Esophagus muscularis mucosa (tissue), 4 donors: Measurements from ENCODE around the gene CKS2. TPM values are rescaled to one million over a fixed set of nuclear protein-coding genes. Genes with fewer than 3 reads are reported as not detected.
A peak's percentile ranks its signal among the peaks of the same experiment; 100 is the strongest.

Source experiments
- DNase-seq: peaks from one replicate; pipeline ENCODE4 v3.0.0-alpha.2; 2017; ENCODE audit errors: extremely low spot score
- H3K27ac ChIP-seq, 4 donors: fragments of 200-600 bp; sonication (generic); replicated peaks in 1 of 4; 1 replicate in 3 of 4; 2 replicates in 1 of 4; pipeline ENCODE4 v1.5.1; 2016 to 2019; ENCODE audit warnings: mild to moderate bottlenecking in 1 of 4
- H3K27me3 ChIP-seq, 4 donors: fragments of 200-600 bp; sonication (generic); one replicate each; pipeline versions ENCODE4 v1.5.1 to v1.6.0; 2016 to 2019
- H3K36me3 ChIP-seq, 4 donors: fragments of 200-600 bp; sonication (generic); one replicate each; pipeline ENCODE4 v1.5.1; 2016 to 2019
- H3K4me1 ChIP-seq, 4 donors: fragments of 200-600 bp; sonication (generic); one replicate each; pipeline ENCODE4 v1.5.1; 2016 to 2019
- H3K4me3 ChIP-seq, 4 donors: fragments of 200-600 bp; sonication (generic); 1 replicate in 2 of 4; 2 replicates in 2 of 4; pipeline ENCODE4 v1.5.1; 2016 to 2019; ENCODE audit warnings: mild to moderate bottlenecking in 4 of 4, moderate library complexity in 1 of 4
- H3K9me3 ChIP-seq, 4 donors: fragments of 200-600 bp; sonication (generic); 1 replicate in 3 of 4; 2 replicates in 1 of 4; pipeline ENCODE4 v1.5.1; 2016 to 2019
- CTCF ChIP-seq, 3 experiments: fragments of 200-600 bp in 2 of 3; fragments of 450-650 bp in 1 of 3; sonication (generic) in 2 of 3; IDR thresholded peaks; one replicate each; pipeline ENCODE4 v1.5.1; 2017 to 2019; ENCODE audit warnings: antibody characterized with exemption in 3 of 3, mild to moderate bottlenecking in 2 of 3, moderate library complexity in 1 of 3
- EP300 ChIP-seq: sonication (generic); formaldehyde crosslinking; IDR thresholded peaks from one replicate; pipeline ENCODE4 v1.6.1; 2017; ENCODE audit warnings: antibody characterized with exemption
- POLR2A ChIP-seq: fragments of 450-650 bp; IDR thresholded peaks from one replicate; pipeline ENCODE4 v1.6.1; 2017; ENCODE audit warnings: antibody characterized with exemption, moderate library complexity, mild to moderate bottlenecking, low read depth
- POLR2AphosphoS5 ChIP-seq, 2 donors: sonication (generic); formaldehyde crosslinking; IDR thresholded peaks; one replicate each; pipeline ENCODE4 v1.6.1; 2017; ENCODE audit warnings: antibody characterized with exemption in 2 of 2
- WGBS: methylation state at CpG from one replicate; pipeline ENCODE4 v1.1.5; 2018; 5-methylcytosine and 5-hydroxymethylcytosine counted together
- intact Hi-C: fragments of 100-400 bp; cut with DNase I; formaldehyde crosslinking; loops from one replicate; pipeline ENCODE4 v1.15.1; 2023
- total RNA-seq, 4 donors: library from RNA; depleted of rRNA; stranded (reverse); fragments of >200 nt; gene quantifications; one replicate each; pipeline versions ENCODE4 v1.1.0 to v1.2.1, GENCODE V29; 2016

Gene CKS2
- total RNA-seq, 4 donors from 2014 or later: 2.0 to 10.3 (median 6.0) TPM

GRCh38 chr9:89304020-89304833 is 6.8 kb upstream of the CKS2 start:
- 85% methylated on average over 7 of the region's 7 CpGs for WGBS
- H3K36me3 ChIP-seq: peaks cover 0 to 10% (median 0%) of the 10 kb centered on the region in 4 donors
- no peak for DNase-seq
- peaks cover 0 to 3% (median under 1%) of the 10 kb centered on the region in 4 donors for H3K4me1 ChIP-seq
- H3K27ac ChIP-seq: no peak overlapping the region
- H3K9me3 ChIP-seq: no peaks in the 10 kb centered on the region
- no peaks in the 10 kb centered on the region for H3K27me3 ChIP-seq
- no peak overlapping the region for H3K4me3 ChIP-seq
- TF ChIP-seq POLR2A (no peak), POLR2AphosphoS5 (IDR thresholded peaks at IDR 0.05) (no peak), CTCF (IDR thresholded peaks at IDR 0.05) (no peak), EP300 (no peak)
- intact Hi-C loops: loop anchor here (10.0 kb wide), 1 partner anchor 129 kb away; the partner anchor contains the start of gene SHC3

GRCh38 chr9:89304834-89305188 is 6.2 kb upstream of the CKS2 start:
- DNase-seq: no peak
- WGBS: 88% methylated on average over 2 of the region's 2 CpGs
- H3K4me1 ChIP-seq: peaks cover 6 to 9% (median 6%) of the 10 kb centered on the region in 4 donors
- intact Hi-C loops: loop anchor here (10.0 kb wide), 1 partner anchor 130 kb away; the partner anchor contains the start of gene SHC3
- no peaks in the 10 kb centered on the region for H3K27me3 ChIP-seq
- H3K36me3 ChIP-seq: peaks cover 0 to 10% (median 0%) of the 10 kb centered on the region in 4 donors
- H3K27ac ChIP-seq: no peak overlapping the region
- TF ChIP-seq POLR2A (no peak), CTCF (IDR thresholded peaks at IDR 0.05) (no peak), POLR2AphosphoS5 (IDR thresholded peaks at IDR 0.05) (no peak), EP300 (no peak)
- no peaks in the 10 kb centered on the region for H3K9me3 ChIP-seq
- H3K4me3 ChIP-seq: no peak overlapping the region

- no peak for DNase-seq
- Histone ChIP-seq H3K36me3 (peaks cover 0 to 10% (median 0%) of the 10 kb centered on the region in 4 donors), H3K27ac (no peak overlapping the region), H3K4me3 (no peak overlapping the region), H3K27me3 (no peaks in the 10 kb centered on the region), H3K4me1 (peaks cover 7 to 12% (median 10%) of the 10 kb centered on the region in 4 donors), H3K9me3 (no peaks in the 10 kb centered on the region)
- no peak for TF ChIP-seq POLR2AphosphoS5 (IDR thresholded peaks at IDR 0.05)
- TF ChIP-seq CTCF (IDR thresholded peaks at IDR 0.05): no peak
- no peak for TF ChIP-seq EP300
- no peak for TF ChIP-seq POLR2A
- 68% methylated on average over 3 of the region's 3 CpGs for WGBS
- intact Hi-C loops: loop anchor here (10.0 kb wide), 1 partner anchor 131 kb away; the partner anchor contains the start of gene SHC3
Observed at GRCh38 chr9:89305868-89306267, 5.1 kb upstream of the CKS2 start.

- Histone ChIP-seq H3K4me1 (peaks cover 19 to 28% (median 27%) of the 10 kb centered on the region in 4 donors), H3K27me3 (no peaks in the 10 kb centered on the region), H3K9me3 (no peaks in the 10 kb centered on the region), H3K27ac (peak overlapping the region; percentile 98 to 100 (median 100)), H3K4me3 (no peak overlapping the region), H3K36me3 (peaks cover 0 to 10% (median 0%) of the 10 kb centered on the region in 4 donors)
- no peak for TF ChIP-seq EP300
- TF ChIP-seq POLR2A: no peak
- no peak for TF ChIP-seq POLR2AphosphoS5 (IDR thresholded peaks at IDR 0.05)
- TF ChIP-seq CTCF (IDR thresholded peaks at IDR 0.05): no peak
- intact Hi-C loops: loop anchor here (10.0 kb wide), 1 partner anchor 134 kb away; the partner anchor contains the start of gene SHC3
- DNase-seq: no peak
- 92% methylated on average over 6 of the region's 6 CpGs for WGBS
Observed at GRCh38 chr9:89309166-89309565, 1.8 kb upstream of the CKS2 start.
